ENCODE data around the gene IDH1. TPM values are rescaled to one million over a fixed set of nuclear protein-coding genes. Genes with fewer than 3 reads are reported as not detected.

IDH1 gene
- total and polyA plus RNA-seq, 2 of the 13 experiments (the other 11 are each of a cell fraction or from before 2014, with no cell fraction given) = 312 to 1,077 TPM

- no peak for TF ChIP-seq NFE2L1 (CRISPR knock-in tag; IDR thresholded peaks at IDR 0.05; ENCODE audit: borderline replicate concordance)
- TF ChIP-seq RFX5 (IDR thresholded peaks at IDR 0.05; ENCODE audit: low read depth, low read length) = no peak
- TF ChIP-seq ZNF230 (CRISPR knock-in tag; IDR thresholded peaks at IDR 0.05) = no peak; the same call in 1 of the 2 replicates
- TF ChIP-seq ZNF749 (CRISPR knock-in tag; IDR thresholded peaks at IDR 0.05; ENCODE audit: borderline replicate concordance) = peak; percentile 92
- no peak for TF ChIP-seq FOXP1 (IDR thresholded peaks at IDR 0.05)
- peak; percentile 49; the same call in 1 of the 2 replicates for TF ChIP-seq FOXP1 (CRISPR knock-in tag; IDR thresholded peaks at IDR 0.05)
- peak; percentile 91 for TF ChIP-seq BRD4 (CRISPR knock-in tag; IDR thresholded peaks at IDR 0.05)
- no peak for TF ChIP-seq ZMAT5 (CRISPR knock-in tag; IDR thresholded peaks at IDR 0.05; ENCODE audit: borderline replicate concordance, low read depth)
- TF ChIP-seq SNAPC5 (CRISPR knock-in tag; IDR thresholded peaks at IDR 0.05; ENCODE audit: borderline replicate concordance) = peak; percentile 65; the same call in 1 of the 2 replicates
- no peak for TF ChIP-seq ZFYVE20 (CRISPR knock-in tag; IDR thresholded peaks at IDR 0.05; ENCODE audit: borderline replicate concordance, low read depth)
- TF ChIP-seq RBFOX2 (IDR thresholded peaks at IDR 0.05; ENCODE audit: low read depth, low read length) = peak; percentile 89
- peak; percentile 88 for TF ChIP-seq KLF12 (CRISPR knock-in tag; IDR thresholded peaks at IDR 0.05; ENCODE audit: borderline replicate concordance)
- TF ChIP-seq ZSCAN5A (CRISPR knock-in tag; IDR thresholded peaks at IDR 0.05; ENCODE audit: borderline replicate concordance) = peak; percentile 68
- TF ChIP-seq HIC2 (CRISPR knock-in tag; IDR thresholded peaks at IDR 0.05; ENCODE audit: low read depth) = peak; percentile 54; the same call in 1 of the 2 replicates
- TF ChIP-seq ZNF766 (CRISPR knock-in tag; IDR thresholded peaks at IDR 0.05; ENCODE audit: borderline replicate concordance) = no peak
- TF ChIP-seq ZNF589 (CRISPR knock-in tag; conservative IDR thresholded peaks at IDR 0.05) = peak; percentile 53; the same call in 1 of the 2 replicates
- 0 out of 2 replicates have a peak, but pooled peaks have one; percentile 11 for TF ChIP-seq GABPA (IDR thresholded peaks at IDR 0.05; ENCODE audit: low read depth, low read length)
- peak; percentile 65 for TF ChIP-seq GABPA (CRISPR knock-in tag; IDR thresholded peaks at IDR 0.05; ENCODE audit: low read depth)
Measured at GRCh38 chr2:208254118-208254870, 577 bp downstream of the IDH1 start (continued).
